NCI-H1105 (cell line): Measurements from ENCODE around the gene SS18L1.

Source experiments
- DNase-seq: peaks from one replicate; lab custom pipeline; 2025; lab: John Stamatoyannopoulos, UW

The SS18L1 gene

GRCh38 chr20:62226707-62227590, 83.4 kb downstream of the SS18L1 start:
- no peak for DNase-seq

GRCh38 chr20:62227591-62227976, 84.0 kb downstream of the SS18L1 start:
- DNase-seq, result no peak

DNA sequence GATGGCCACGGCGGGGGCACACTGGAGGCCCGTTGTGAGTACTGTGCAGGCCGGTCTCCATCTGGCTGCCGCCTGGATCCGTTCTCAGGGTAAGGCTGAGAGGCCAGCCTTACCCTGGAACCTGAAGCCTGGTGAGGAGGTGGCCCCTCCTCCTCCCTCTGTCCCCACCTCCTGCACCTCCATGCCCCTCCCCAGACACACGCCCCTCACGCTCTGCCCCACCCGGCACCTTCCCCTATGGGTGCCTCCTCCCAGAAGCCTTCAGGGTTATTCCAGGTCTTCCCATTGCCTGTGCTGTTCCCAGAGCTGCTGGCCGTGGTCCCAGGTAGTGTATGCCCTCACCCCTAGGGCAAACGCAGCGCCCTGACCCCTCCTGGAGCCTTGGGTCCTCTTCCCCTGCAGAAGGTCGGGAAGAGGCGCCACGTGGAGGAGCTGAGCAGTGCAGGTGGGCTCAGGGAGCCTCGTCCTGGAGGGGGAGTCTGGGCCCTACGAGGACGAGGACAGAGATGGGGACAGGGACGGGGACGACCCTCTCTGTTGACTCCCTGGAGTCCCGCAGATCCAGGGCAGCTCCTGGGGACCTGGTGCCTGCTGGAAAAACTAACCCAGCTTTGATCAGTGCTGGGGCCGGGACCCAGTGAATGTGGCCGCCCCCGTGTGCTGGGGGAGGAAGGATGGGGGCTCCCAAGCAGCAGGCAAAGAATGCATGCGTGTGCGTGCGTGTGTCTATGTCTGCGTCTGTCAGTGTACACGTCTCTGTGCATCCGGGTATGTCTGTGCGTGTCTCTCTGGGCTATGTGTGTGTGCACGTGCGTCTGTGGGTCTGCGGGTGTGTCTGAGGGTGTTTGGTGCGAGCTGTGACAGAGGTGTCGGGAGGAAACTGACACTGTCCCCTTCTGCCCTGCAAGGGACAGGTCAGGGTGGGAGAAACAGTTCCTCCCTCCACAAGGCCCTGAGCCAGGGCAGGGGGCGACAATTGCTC, 84.7 kb downstream of the SS18L1 start:
- no peak for DNase-seq

DNA sequence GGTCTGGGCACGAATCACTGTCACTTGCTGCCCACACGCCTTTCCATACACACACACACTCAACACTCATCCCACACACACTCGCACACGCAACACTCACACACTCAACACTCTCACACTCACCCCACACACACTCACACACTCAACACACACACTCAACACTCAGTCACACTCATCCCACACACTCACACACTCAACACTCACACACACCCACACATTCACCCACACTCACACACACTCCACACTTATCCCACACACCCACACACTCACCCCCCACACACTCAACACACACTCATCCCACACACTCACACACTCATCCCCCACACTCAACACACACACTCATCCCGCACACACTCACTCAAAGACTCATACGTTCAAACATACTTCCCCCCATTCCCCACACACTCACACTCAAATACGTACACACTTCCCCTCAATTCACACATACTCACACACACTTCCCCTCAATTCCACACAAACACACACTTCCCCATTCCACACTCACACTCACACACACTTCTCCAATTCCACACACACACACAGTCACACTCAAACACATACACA, 85.5 kb downstream of the SS18L1 start:
- DNase-seq, result no peak

DNA sequence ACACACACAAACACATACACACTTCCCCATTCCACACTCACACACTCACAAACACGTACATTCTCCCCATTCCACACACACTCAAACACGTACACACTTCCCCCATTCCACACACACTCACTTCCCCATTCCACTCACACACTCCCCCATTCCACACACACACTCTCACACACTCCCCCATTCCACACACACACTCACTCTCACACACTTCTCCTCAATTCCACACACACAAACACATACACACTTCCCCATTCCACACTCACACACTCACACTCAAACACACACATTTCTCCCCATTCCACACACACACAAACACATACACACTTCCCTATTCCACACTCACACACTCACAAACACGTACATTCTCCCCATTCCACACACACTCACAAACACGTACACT, 86.1 kb downstream of the SS18L1 start:
- no peak for DNase-seq

DNA sequence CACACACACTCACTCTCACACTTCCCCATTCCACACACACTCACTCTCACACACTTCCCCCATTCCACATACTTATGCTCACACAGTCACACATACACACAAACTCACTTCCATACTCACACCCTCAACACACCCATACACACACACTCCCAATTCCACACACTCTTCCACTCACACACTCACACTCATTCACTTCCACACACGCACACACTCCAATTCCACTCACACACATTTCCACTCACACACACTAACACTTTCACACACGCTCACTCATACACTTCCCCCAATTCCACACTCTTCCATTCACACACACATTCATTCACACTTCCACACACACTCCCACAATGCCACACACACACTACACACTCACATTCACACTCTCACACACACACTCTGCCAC, 86.7 kb downstream of the SS18L1 start:
- DNase-seq, result no peak

DNA sequence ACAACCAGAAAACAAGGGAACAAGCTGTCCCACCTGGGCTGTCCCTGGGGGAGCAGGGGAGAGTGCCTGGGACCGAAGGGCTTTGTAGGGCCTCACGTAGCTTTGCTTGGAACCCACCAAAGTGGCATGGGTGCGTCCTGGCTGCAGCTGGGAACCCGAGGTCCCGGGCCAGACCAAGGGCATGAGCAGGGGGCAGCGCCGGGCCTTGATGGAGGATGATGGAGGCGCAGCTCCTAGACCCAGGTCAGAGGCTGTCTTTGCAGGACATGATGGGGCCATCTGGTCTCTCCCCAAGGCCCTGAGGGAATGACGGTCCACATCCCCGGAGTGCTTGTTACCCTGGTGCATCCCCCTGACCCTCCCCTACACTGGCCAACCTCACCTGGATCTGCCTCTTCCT, 87.1 kb downstream of the SS18L1 start:
- no peak for DNase-seq

DNA sequence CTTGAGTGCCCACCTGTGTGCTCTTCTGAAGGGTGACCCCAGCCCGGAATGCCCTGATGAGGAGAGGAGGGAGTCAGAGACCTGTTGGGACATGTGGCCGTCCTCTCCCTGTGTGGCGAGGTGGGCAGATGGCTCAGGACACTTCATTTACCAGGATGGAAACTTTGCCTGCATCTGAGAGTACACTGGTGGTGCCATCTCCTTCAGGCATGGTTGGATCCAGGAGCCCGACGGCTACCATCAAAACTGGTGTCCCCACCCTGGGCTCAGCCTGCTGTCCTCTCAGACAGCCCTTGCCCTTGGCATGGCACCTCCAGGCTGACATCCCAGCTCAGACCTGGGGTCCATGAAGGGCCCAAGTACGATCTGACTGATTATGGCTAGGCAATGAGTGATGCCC, 87.7 kb downstream of the SS18L1 start:
- DNase-seq, result no peak
